Measurements from ENCODE around the gene TCAIM.

Gene TCAIM

GRCh38 chr3:44429459-44429858 is 90.9 kb downstream of the TCAIM start:
- Histone ChIP-seq H3K36me3 (ENCODE audit: control insufficient read depth, low read length) (no peaks in the 10 kb centered on the region), H3K27ac (ENCODE audit: low read depth, low read length) (no peak overlapping the region), H3F3A (ENCODE audit: control insufficient read depth, insufficient read depth) (no peaks in the 10 kb centered on the region), H3K4me3 (ENCODE audit: low read length) (no peak overlapping the region), H4K20me1 (ENCODE audit: control insufficient read depth, insufficient read depth, low read depth, low read length) (no peaks in the 10 kb centered on the region), H3K4me2 (ENCODE audit: low read length) (no peak overlapping the region), H3K4me1 (ENCODE audit: control insufficient read depth, low read length) (no peaks in the 10 kb centered on the region), H3K9me3 (ENCODE audit: control insufficient read depth, insufficient read depth, low read length) (no peaks in the 10 kb centered on the region), H3K27me3 (ENCODE audit: control insufficient read depth, low read length) (no peaks in the 10 kb centered on the region; the same call in 1 of the 2 replicates), H3K79me2 (ENCODE audit: control insufficient read depth, low read length) (no peaks in the 10 kb centered on the region), H3K9me2 (replicated peaks; ENCODE audit: control insufficient read depth, low read length) (no peaks in the 10 kb centered on the region)
- TF ChIP-seq, protein P1, sequence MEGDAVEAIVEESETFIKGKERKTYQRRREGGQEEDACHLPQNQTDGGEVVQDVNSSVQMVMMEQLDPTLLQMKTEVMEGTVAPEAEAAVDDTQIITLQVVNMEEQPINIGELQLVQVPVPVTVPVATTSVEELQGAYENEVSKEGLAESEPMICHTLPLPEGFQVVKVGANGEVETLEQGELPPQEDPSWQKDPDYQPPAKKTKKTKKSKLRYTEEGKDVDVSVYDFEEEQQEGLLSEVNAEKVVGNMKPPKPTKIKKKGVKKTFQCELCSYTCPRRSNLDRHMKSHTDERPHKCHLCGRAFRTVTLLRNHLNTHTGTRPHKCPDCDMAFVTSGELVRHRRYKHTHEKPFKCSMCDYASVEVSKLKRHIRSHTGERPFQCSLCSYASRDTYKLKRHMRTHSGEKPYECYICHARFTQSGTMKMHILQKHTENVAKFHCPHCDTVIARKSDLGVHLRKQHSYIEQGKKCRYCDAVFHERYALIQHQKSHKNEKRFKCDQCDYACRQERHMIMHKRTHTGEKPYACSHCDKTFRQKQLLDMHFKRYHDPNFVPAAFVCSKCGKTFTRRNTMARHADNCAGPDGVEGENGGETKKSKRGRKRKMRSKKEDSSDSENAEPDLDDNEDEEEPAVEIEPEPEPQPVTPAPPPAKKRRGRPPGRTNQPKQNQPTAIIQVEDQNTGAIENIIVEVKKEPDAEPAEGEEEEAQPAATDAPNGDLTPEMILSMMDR (IDR thresholded peaks at IDR 0.05; ENCODE audit: low read depth, low read length, poor library complexity, severe bottlenecking), result no peak
- no peak for TF ChIP-seq EZH2phosphoT487 (IDR thresholded peaks at IDR 0.05; ENCODE audit: borderline replicate concordance, low read length)

GRCh38 chr3:44430466-44430865 is 91.9 kb downstream of the TCAIM start:
- H3K27me3 ChIP-seq (ENCODE audit: control insufficient read depth, low read length), result no peaks in the 10 kb centered on the region; the same call in 1 of the 2 replicates
- H3K4me1 ChIP-seq (ENCODE audit: control insufficient read depth, low read length), result no peaks in the 10 kb centered on the region
- no peak for TF ChIP-seq EZH2phosphoT487 (IDR thresholded peaks at IDR 0.05; ENCODE audit: borderline replicate concordance, low read length)
- TF ChIP-seq, protein P1 (IDR thresholded peaks at IDR 0.05; ENCODE audit: low read depth, low read length, poor library complexity, severe bottlenecking), result no peak
- H3K9me3 ChIP-seq (ENCODE audit: control insufficient read depth, insufficient read depth, low read length), result no peaks in the 10 kb centered on the region
- H3K4me2 ChIP-seq (ENCODE audit: low read length), result no peak overlapping the region
- H3K36me3 ChIP-seq (ENCODE audit: control insufficient read depth, low read length), result no peaks in the 10 kb centered on the region
- H3F3A ChIP-seq (ENCODE audit: control insufficient read depth, insufficient read depth), result no peaks in the 10 kb centered on the region
- no peaks in the 10 kb centered on the region for H3K79me2 ChIP-seq (ENCODE audit: control insufficient read depth, low read length)
- H3K4me3 ChIP-seq (ENCODE audit: low read length), result no peak overlapping the region
- H3K27ac ChIP-seq (ENCODE audit: low read depth, low read length), result no peak overlapping the region
- H3K9me2 ChIP-seq (replicated peaks; ENCODE audit: control insufficient read depth, low read length), result no peaks in the 10 kb centered on the region
- no peaks in the 10 kb centered on the region for H4K20me1 ChIP-seq (ENCODE audit: control insufficient read depth, insufficient read depth, low read depth, low read length)

GRCh38 chr3:44434834-44435510 is 96.4 kb downstream of the TCAIM start:
- H4K20me1 ChIP-seq (ENCODE audit: control insufficient read depth, insufficient read depth, low read depth, low read length), result no peaks in the 10 kb centered on the region
- no peaks in the 10 kb centered on the region for H3K9me3 ChIP-seq (ENCODE audit: control insufficient read depth, insufficient read depth, low read length)
- no peaks in the 10 kb centered on the region for H3F3A ChIP-seq (ENCODE audit: control insufficient read depth, insufficient read depth)
- no peak overlapping the region for H3K4me3 ChIP-seq (ENCODE audit: low read length)
- no peaks in the 10 kb centered on the region for H3K27me3 ChIP-seq (ENCODE audit: control insufficient read depth, low read length)
- H3K4me2 ChIP-seq (ENCODE audit: low read length), result no peak overlapping the region
- H3K27ac ChIP-seq (ENCODE audit: low read depth, low read length), result no peak overlapping the region
- H3K36me3 ChIP-seq (ENCODE audit: control insufficient read depth, low read length), result no peaks in the 10 kb centered on the region
- H3K9me2 ChIP-seq (replicated peaks; ENCODE audit: control insufficient read depth, low read length), result no peaks in the 10 kb centered on the region
- H3K4me1 ChIP-seq (ENCODE audit: control insufficient read depth, low read length), result peaks cover 7% of the 10 kb centered on the region
- TF ChIP-seq, protein P1 (IDR thresholded peaks at IDR 0.05; ENCODE audit: low read depth, low read length, poor library complexity, severe bottlenecking), result no peak
- no peak for TF ChIP-seq EZH2phosphoT487 (IDR thresholded peaks at IDR 0.05; ENCODE audit: borderline replicate concordance, low read length)
- H3K79me2 ChIP-seq (ENCODE audit: control insufficient read depth, low read length), result no peaks in the 10 kb centered on the region

All from DOHH2 (cell line).